ENCODE measurements around the gene LMAN1L. TPM values are rescaled to one million over a fixed set of nuclear protein-coding genes. Genes with fewer than 3 reads are reported as not detected.
A peak's percentile ranks its signal among the peaks of the same experiment; 100 is the strongest.

LMAN1L gene
- polyA plus RNA-seq, 1 donor = not detected

GRCh38 chr15:74829486-74829885 lies 16.9 kb downstream of the LMAN1L start:
- Histone ChIP-seq H3K4me1 (ENCODE audit: control insufficient read depth, insufficient read depth, low read length) (peaks cover 30% of the 10 kb centered on the region), H3K27me3 (ENCODE audit: control insufficient read depth, insufficient read depth, low read length) (peaks cover 41% of the 10 kb centered on the region), H3K4me3 (ENCODE audit: low read length) (no peak overlapping the region), H3K27ac (ENCODE audit: low read length) (no peak overlapping the region), H3K9me3 (ENCODE audit: control insufficient read depth, low read depth, low read length) (no peaks in the 10 kb centered on the region), H3K36me3 (ENCODE audit: control insufficient read depth, insufficient read depth, low read length) (no peaks in the 10 kb centered on the region)
- WGBS (ENCODE audit: insufficient coverage, low lambda C conversion rate) = no CpG with 5 or more reads among the region's 3 CpGs
- DNase-seq = no peak

DNA sequence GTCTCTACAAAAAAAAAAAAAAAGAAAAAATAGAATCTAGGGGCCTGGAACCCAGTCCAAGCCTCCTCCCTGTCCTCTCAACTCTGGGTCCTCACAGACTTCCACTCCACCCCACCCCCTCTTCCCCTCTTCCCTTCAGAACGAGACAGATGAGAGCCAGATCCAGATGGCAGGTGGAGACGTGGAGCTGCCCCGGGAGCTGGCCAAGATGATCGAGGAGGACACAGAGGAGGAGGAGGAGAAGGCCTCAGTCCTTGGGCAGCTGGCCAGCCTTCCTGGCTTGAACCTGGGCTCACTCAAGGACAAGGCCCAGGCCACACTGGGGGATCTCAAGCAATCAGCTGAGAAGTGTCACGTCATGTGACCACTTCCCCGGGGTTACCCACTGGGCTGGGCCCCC lies 17.4 kb downstream of the LMAN1L start:
- Histone ChIP-seq H3K27me3 (ENCODE audit: control insufficient read depth, insufficient read depth, low read length) (peaks cover 36% of the 10 kb centered on the region), H3K4me3 (ENCODE audit: low read length) (no peak overlapping the region), H3K9me3 (ENCODE audit: control insufficient read depth, low read depth, low read length) (no peaks in the 10 kb centered on the region), H3K4me1 (ENCODE audit: control insufficient read depth, insufficient read depth, low read length) (peaks cover 30% of the 10 kb centered on the region), H3K27ac (ENCODE audit: low read length) (no peak overlapping the region), H3K36me3 (ENCODE audit: control insufficient read depth, insufficient read depth, low read length) (no peaks in the 10 kb centered on the region)
- no CpG with 5 or more reads among the region's 6 CpGs for WGBS (ENCODE audit: insufficient coverage, low lambda C conversion rate)
- DNase-seq = no peak

DNA sequence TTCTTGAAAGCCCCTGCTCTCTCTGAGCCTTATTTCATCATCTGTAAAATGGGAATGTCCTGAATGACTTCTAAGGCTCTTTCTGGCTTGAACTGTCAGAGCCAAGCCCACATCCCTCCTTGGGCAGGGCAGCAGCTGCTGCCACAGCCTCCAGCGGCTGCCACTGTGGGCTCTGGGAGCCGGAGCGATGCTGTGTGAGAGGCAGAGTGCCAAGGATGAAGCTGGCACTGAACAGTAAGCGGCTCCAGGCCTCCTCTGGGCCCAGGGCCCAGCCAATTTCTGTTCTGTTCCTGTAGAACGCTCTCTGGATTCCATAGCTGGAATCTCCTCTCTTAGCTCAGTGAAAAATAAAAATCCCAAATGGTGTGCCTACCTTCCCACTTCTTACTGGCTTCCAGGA lies 18.2 kb downstream of the LMAN1L start:
- Histone ChIP-seq H3K36me3 (ENCODE audit: control insufficient read depth, insufficient read depth, low read length) (peaks cover 5% of the 10 kb centered on the region), H3K27ac (ENCODE audit: low read length) (no peak overlapping the region), H3K4me1 (ENCODE audit: control insufficient read depth, insufficient read depth, low read length) (peaks cover 30% of the 10 kb centered on the region), H3K27me3 (ENCODE audit: control insufficient read depth, insufficient read depth, low read length) (peaks cover 27% of the 10 kb centered on the region), H3K9me3 (ENCODE audit: control insufficient read depth, low read depth, low read length) (no peaks in the 10 kb centered on the region), H3K4me3 (ENCODE audit: low read length) (no peak overlapping the region)
- WGBS (ENCODE audit: insufficient coverage, low lambda C conversion rate) = no CpG with 5 or more reads among the region's 5 CpGs
- no peak for DNase-seq

DNA sequence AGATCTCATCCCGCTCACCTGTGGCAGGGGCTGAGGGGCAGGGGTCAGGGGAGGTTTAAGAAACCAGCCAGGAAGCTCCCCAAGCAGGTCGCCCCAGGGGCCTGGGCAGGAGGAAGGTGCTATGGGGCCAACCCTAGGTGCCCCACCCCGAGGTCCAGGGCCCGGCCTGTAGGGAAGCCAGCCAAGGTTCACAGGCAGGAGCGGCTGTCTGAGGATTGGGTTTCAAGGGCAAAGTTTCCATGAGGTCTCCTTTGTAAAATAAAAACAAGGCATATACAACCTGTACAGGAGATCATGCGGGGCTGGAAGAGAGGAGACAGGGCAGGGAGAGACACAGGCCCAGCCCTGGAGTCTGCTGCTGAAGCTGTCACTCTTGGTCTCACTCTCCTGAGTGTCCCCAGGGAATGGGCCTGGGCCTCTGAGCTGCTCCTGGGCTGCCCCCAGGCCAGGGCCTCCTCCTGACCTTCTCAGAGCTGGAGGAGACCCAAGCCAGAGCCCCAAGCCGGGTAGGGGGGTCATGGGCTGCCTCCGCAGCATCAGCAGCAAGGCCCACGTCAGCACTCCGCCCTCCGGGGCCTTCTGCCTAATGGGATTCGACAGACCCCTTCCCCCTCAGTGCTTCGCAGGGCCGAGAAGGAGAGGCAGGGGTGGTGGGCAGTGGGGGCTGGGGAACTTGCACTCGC lies 19.3 kb downstream of the LMAN1L start:
- H3K27ac ChIP-seq (ENCODE audit: low read length) = peak overlapping the region; percentile 39

GRCh38 chr15:74832826-74833225 lies 20.2 kb downstream of the LMAN1L start:
- peaks cover 10% of the 10 kb centered on the region for H3K27me3 ChIP-seq (ENCODE audit: control insufficient read depth, insufficient read depth, low read length)
- peaks cover 22% of the 10 kb centered on the region for H3K4me1 ChIP-seq (ENCODE audit: control insufficient read depth, insufficient read depth, low read length)
- H3K4me3 ChIP-seq (ENCODE audit: low read length) = no peak overlapping the region
- no peak overlapping the region for H3K27ac ChIP-seq (ENCODE audit: low read length)
- peaks cover 24% of the 10 kb centered on the region for H3K36me3 ChIP-seq (ENCODE audit: control insufficient read depth, insufficient read depth, low read length)
- H3K9me3 ChIP-seq (ENCODE audit: control insufficient read depth, low read depth, low read length) = no peaks in the 10 kb centered on the region
- DNase-seq = no peak
- no CpG with 5 or more reads among the region's 4 CpGs for WGBS (ENCODE audit: insufficient coverage, low lambda C conversion rate)

More for the DNA sequence above, 19.3 kb downstream of the LMAN1L start:
- H3K27me3 ChIP-seq (ENCODE audit: control insufficient read depth, insufficient read depth, low read length) = peaks cover 19% of the 10 kb centered on the region
- peaks cover 23% of the 10 kb centered on the region for H3K4me1 ChIP-seq (ENCODE audit: control insufficient read depth, insufficient read depth, low read length)
- WGBS (ENCODE audit: insufficient coverage, low lambda C conversion rate) = no CpG with 5 or more reads among the region's 15 CpGs
- peak; percentile 50 to 84 for DNase-seq
- no peak overlapping the region for H3K4me3 ChIP-seq (ENCODE audit: low read length)
- no peaks in the 10 kb centered on the region for H3K9me3 ChIP-seq (ENCODE audit: control insufficient read depth, low read depth, low read length)
- peaks cover 16% of the 10 kb centered on the region for H3K36me3 ChIP-seq (ENCODE audit: control insufficient read depth, insufficient read depth, low read length)

- Histone ChIP-seq H3K4me3 (ENCODE audit: low read length) (no peak overlapping the region), H3K27me3 (ENCODE audit: control insufficient read depth, insufficient read depth, low read length) (peaks cover 3% of the 10 kb centered on the region), H3K9me3 (ENCODE audit: control insufficient read depth, low read depth, low read length) (no peaks in the 10 kb centered on the region), H3K27ac (ENCODE audit: low read length) (no peak overlapping the region), H3K36me3 (ENCODE audit: control insufficient read depth, insufficient read depth, low read length) (peaks cover 31% of the 10 kb centered on the region), H3K4me1 (ENCODE audit: control insufficient read depth, insufficient read depth, low read length) (peaks cover 22% of the 10 kb centered on the region)
- no CpG with 5 or more reads among the region's 12 CpGs for WGBS (ENCODE audit: insufficient coverage, low lambda C conversion rate)
- no peak for DNase-seq
Observed at GRCh38 chr15:74833376-74834107, 20.9 kb downstream of the LMAN1L start.

- DNase-seq = peak; percentile 23 to 46
- peaks cover 28% of the 10 kb centered on the region for H3K4me1 ChIP-seq (ENCODE audit: control insufficient read depth, insufficient read depth, low read length)
- peaks cover 46% of the 10 kb centered on the region for H3K36me3 ChIP-seq (ENCODE audit: control insufficient read depth, insufficient read depth, low read length)
- H3K4me3 ChIP-seq (ENCODE audit: low read length) = no peak overlapping the region
- no CpG with 5 or more reads among the region's 5 CpGs for WGBS (ENCODE audit: insufficient coverage, low lambda C conversion rate)
- no peaks in the 10 kb centered on the region for H3K27me3 ChIP-seq (ENCODE audit: control insufficient read depth, insufficient read depth, low read length)
- H3K27ac ChIP-seq (ENCODE audit: low read length) = no peak overlapping the region
- no peaks in the 10 kb centered on the region for H3K9me3 ChIP-seq (ENCODE audit: control insufficient read depth, low read depth, low read length)
Observed at GRCh38 chr15:74835312-74835823, 22.7 kb downstream of the LMAN1L start.

- Histone ChIP-seq H3K27ac (ENCODE audit: low read length) (no peak overlapping the region), H3K27me3 (ENCODE audit: control insufficient read depth, insufficient read depth, low read length) (no peaks in the 10 kb centered on the region), H3K9me3 (ENCODE audit: control insufficient read depth, low read depth, low read length) (no peaks in the 10 kb centered on the region), H3K36me3 (ENCODE audit: control insufficient read depth, insufficient read depth, low read length) (peaks cover 52% of the 10 kb centered on the region), H3K4me1 (ENCODE audit: control insufficient read depth, insufficient read depth, low read length) (peaks cover 34% of the 10 kb centered on the region), H3K4me3 (ENCODE audit: low read length) (no peak overlapping the region)
- DNase-seq = no peak
- WGBS (ENCODE audit: insufficient coverage, low lambda C conversion rate) = no CpG with 5 or more reads among the region's 7 CpGs
Observed at GRCh38 chr15:74836846-74837245, 24.2 kb downstream of the LMAN1L start.

- peaks cover 52% of the 10 kb centered on the region for H3K36me3 ChIP-seq (ENCODE audit: control insufficient read depth, insufficient read depth, low read length)
- H3K9me3 ChIP-seq (ENCODE audit: control insufficient read depth, low read depth, low read length) = no peaks in the 10 kb centered on the region
Observed at GRCh38 chr15:74837482-74838136, 25.0 kb downstream of the LMAN1L start.

DNA sequence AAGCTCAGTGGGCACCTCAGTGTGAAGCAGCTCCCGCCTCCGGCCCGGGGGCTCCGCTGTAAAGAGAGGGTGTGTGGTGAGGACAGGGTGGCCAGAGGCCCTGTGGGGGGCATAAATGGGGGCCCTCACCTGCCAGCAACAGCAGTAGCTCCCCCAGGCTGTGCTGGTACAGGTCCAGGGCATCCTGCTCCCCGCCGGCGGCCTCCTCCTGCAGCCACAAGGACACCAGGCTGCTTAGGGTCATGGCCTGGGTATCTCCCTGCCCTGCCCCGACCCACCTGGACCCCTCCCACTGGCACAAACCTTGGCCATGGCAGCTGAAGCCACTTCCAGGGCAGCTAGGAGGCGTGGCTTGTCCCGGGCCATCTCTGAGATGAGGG lies 25.5 kb downstream of the LMAN1L start:
- DNase-seq = no peak
- Histone ChIP-seq H3K9me3 (ENCODE audit: control insufficient read depth, low read depth, low read length) (no peaks in the 10 kb centered on the region), H3K4me1 (ENCODE audit: control insufficient read depth, insufficient read depth, low read length) (peaks cover 28% of the 10 kb centered on the region), H3K27ac (ENCODE audit: low read length) (no peak overlapping the region), H3K4me3 (ENCODE audit: low read length) (no peak overlapping the region), H3K36me3 (ENCODE audit: control insufficient read depth, insufficient read depth, low read length) (peaks cover 52% of the 10 kb centered on the region), H3K27me3 (ENCODE audit: control insufficient read depth, insufficient read depth, low read length) (no peaks in the 10 kb centered on the region)
- no CpG with 5 or more reads among the region's 10 CpGs for WGBS (ENCODE audit: insufficient coverage, low lambda C conversion rate)

More at GRCh38 chr15:74837482-74838136, 25.0 kb downstream of the LMAN1L start:
- DNase-seq = no peak
- whole genome bisulfite sequencing (ENCODE audit: insufficient coverage, low lambda C conversion rate) = no CpG with 5 or more reads among the region's 15 CpGs
- no peak overlapping the region for H3K27ac ChIP-seq (ENCODE audit: low read length)
- no peak overlapping the region for H3K4me3 ChIP-seq (ENCODE audit: low read length)
- H3K4me1 ChIP-seq (ENCODE audit: control insufficient read depth, insufficient read depth, low read length) = peaks cover 30% of the 10 kb centered on the region
- no peaks in the 10 kb centered on the region for H3K27me3 ChIP-seq (ENCODE audit: control insufficient read depth, insufficient read depth, low read length)

Data from large intestine (tissue), 3 donors.